Raji (cell line): ENCODE measurements around the gene KRTAP9-4.
"Not testable (repeated sequence)": the region's sequence is repeated elsewhere in the genome, so short reads cannot be mapped to it uniquely, and the experiment has no call there.

Experiments
- POLR2A ChIP-seq: IDR thresholded peaks from 2 replicates; pipeline ENCODE4 v1.6.1; 2011; ENCODE audit warnings: low read depth, low read length, control low read depth; ENCODE audit not compliant: insufficient read depth

Gene KRTAP9-4

DNA sequence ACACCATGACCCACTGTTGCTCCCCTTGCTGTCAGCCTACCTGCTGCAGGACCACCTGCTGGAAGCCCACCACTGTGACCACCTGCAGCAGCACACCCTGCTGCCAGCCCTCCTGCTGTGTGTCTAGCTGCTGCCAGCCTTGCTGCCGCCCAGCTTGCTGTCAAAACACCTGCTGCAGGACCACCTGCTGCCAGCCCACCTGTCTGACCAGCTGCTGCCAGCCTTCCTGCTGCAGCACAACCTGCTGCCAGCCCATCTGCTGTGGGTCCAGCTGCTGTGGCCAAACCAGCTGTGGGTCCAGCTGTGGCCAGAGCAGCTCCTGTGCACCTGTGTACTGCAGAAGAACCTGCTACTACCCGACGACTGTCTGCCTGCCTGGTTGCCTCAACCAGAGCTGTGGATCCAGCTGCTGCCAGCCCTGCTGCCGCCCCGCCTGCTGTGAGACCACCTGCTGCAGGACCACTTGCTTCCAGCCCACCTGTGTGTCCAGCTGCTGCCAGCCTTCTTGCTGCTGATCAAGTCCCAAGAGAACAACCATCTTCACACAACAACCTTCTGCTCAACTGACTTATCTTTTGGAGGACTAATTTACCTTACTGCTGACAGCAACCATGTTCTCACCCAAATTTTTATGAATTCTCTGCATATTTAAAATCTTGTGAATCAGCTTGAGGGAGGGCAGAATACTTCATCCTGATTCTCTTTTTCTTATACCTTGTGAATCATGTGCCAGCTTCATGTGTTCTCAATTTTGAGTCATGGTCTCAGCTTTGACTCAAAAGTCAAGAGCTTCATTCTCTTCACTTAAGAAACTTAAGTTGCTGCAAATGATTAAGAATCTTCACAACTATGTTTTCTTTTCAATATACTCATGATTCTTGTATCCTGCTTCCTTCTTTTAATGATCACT lies 6.1 kb downstream of the KRTAP9-4 start, which contains the start of gene KRTAP9-9:
TSS of gene KRTAP9-9 (plus strand) at position 4 of the 910 bp plus-strand sequence.
- TF ChIP-seq POLR2A: not testable (repeated sequence)

DNA sequence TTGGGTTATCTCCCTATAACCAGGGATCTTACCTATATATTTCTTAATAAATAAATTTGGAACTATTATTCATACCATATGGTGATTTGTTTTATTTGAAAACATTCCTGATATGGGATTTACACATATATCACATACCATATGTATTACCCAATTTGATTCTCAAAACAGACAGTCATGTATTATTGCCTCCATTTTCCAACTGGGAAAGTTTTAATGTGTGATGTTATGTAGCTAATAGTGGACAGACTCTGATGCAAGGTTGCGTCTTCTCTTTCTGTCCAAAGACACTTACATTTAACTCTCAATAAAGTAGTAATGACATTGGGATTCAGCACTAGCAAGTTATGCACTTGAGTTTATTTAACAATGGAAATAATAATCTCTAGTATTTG lies 6.8 kb downstream of the KRTAP9-4 start:
- no peak for TF ChIP-seq POLR2A

DNA sequence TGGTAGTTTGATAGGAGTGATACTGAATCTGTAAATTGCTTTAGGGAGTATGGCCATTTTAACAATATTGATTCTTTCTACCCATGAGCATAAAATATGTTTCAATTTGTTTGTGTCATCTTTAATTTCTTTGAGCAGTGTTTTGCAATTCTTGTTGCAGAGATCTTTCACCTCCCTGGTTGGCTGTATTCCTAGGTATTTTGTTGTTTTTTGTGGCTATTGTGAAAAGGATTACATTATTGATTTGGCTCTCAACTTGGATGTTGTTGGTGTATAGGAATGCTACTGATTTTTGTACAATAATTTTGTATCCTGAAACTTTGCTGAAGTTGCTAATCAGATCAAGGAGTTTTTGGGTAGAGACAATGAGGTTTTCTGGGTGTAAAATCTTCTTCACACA lies 8.9 kb downstream of the KRTAP9-4 start:
- no peak for TF ChIP-seq POLR2A

DNA sequence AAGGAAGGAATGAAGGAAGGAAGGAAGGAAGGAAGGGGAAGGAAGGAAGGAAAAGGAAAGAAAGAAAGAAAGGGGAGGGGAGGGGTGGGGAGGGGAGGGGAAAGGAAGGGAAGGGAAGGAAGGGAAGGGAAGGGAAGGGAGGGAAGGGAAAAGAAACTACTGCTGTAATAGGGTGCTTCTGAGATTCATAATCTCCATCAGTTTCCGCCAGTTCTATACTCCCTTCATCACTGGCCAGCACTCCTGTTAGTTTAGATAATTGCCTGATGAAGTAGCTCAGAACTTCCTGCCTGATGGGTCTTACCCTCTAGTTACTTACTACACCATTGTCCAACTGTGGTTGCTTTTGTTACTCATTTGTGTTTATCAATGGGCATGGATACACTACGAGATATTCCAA lies 13.7 kb downstream of the KRTAP9-4 start:
- TF ChIP-seq POLR2A: no peak

DNA sequence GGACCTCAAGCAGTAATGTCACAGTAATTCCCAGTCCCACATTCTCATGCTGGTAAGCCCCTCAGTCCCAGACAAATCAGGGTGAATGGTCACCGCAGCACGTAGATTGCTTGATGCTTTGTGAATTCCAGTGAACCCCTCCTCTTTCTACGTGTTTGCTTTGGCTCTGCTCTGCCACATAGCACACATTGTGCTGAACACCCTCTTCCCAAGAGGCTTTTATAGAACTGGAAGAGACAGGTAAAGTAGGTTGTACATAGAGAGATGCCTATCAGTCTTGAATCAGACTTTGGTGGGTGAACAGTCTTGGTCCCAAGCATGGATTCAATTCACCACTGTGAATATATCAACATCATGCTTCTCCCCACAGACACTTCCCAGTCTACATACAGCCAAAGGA lies 15.1 kb downstream of the KRTAP9-4 start:
- no peak for TF ChIP-seq POLR2A

DNA sequence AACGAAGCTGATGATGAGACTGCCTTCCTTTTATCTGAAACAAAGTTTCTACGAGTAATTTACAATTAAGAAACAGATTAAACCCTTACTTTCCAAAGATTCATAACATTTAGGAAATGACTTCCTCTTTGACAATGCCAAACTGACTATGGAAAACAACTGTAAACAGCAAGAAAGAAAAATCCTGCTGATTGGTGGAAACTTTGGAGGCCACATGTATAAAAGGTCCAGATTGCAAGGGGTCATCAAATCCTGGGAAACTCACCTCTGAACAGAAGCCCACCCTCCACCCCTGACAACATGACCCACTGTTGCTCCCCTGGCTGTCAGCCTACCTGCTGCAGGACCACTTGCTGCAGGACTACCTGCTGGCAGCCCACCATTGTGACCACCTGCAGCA lies 15.6 kb downstream of the KRTAP9-4 start, which contains the start of gene KRTAP9-6:
TSS of gene KRTAP9-6 (plus strand) at position 301 of the 400 bp plus-strand sequence. CDS start at position 301, 0 bp downstream.
- no peak for TF ChIP-seq POLR2A

DNA sequence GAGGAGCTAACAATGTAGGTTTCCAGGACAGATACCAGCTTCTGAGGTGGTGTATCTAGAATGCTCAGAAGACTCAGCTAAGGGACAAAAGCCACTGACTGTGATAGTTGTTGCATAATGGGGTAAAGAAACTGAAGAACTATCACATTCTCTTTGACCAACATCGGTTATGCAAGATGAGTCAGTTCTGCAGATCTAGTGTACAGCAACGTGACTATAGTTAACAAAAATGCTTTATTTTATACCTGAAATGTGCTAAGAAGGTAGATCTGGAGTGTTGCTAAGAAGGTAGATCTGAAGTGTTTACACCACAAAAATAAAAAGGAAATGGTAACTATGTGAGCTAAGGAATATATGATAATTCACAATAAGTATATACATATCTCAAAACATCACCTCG lies 18.2 kb downstream of the KRTAP9-4 start:
- TF ChIP-seq POLR2A: no peak

DNA sequence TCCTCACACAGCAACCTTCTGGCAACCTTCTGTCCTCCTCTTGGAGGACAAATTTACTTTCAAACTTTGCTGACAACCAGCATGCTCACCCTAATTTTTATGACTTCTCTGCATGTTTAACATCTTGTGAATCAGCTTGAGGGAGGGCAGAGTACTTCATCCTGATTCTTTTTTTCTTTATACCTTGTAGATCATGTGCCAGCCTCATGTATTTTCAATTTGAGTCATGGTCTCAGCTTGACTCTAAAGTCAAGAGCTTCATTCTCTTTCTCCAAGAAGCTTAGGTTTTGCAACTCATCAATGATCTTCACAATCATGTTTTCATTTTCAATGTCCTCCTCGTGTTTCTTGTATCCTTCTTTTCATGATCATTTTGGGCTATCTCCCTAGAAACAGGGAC lies 22.4 kb downstream of the KRTAP9-4 start:
- no peak for TF ChIP-seq POLR2A

DNA sequence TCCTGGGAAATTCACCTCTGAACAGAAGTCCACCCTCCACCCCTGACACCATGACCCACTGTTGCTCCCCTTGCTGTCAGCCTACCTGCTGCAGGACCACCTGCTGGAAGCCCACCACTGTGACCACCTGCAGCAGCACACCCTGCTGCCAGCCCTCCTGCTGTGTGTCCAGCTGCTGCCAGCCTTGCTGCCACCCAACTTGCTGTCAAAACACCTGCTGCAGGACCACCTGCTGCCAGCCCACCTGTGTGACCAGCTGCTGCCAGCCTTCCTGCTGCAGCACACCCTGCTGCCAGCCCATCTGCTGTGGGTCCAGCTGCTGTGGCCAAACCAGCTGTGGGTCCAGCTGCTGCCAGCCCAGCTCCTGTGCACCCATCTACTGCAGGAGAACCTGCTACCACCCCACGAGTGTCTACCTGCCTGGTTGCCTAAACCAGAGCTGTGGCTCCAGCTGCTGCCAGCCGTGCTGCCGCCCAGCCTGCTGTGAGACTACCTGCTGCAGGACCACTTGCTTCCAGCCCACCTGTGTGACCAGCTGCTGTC lies 26.2 kb downstream of the KRTAP9-4 start, which contains the start of gene KRTAP9-7:
TSS of gene KRTAP9-7 (plus strand) at position 51 of the 543 bp plus-strand sequence. CDS start at position 51, 0 bp downstream.
- TF ChIP-seq POLR2A: not testable (repeated sequence)

DNA sequence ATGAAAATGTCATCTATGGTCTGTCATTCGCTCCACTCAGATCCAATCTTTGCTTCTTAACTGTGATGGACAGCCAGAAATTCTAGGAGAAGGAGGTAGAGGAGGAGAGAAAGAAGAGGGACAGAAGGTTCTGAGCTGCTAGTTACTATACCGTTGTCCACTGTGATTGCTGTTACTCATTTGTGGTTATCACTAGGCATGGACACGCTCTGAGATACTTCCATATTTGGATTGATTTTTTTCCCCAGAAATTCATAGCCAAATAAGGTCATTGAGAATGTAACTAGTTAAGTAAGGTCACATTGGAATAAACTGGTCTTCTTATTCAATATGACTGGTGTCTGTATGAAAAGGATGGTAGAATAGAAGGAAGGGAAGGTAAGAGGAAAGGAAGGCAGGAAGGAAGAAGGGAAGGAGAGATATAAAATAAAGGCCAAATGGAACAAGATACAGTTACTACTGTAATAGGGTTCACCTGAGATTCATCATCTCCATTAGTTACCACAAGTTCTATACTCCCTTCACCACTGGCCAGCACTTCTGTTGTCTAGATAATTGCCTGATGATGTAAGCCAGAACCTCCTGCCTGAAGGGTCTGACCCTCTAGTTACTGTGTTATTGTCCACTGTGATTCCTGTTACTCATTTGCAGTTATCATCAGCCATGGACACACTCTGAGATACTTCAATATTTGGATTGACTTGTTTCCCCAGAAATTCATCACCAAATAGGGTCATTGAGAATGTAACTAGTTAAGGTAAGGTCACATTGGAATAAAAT lies 28.9 kb downstream of the KRTAP9-4 start:
- TF ChIP-seq POLR2A: no peak

DNA sequence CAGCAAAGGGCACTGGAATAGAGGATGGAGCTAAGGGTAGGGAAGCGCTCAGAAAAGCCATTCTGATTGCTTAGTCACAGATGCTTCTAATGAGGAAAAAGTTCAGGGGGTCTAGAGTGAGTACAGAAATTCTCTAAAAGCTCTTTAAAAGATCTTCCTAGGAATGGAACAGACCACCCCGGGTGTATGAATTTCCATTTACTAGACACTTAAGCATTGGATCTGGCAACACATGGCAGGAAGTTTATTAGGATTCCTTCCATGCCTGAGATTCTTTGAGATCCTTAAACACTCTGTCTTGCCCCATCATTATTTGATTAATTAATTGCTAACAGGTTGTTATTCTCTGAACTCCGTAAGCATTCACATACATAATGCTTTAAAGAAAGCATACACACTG lies 34.6 kb downstream of the KRTAP9-4 start:
- no peak for TF ChIP-seq POLR2A

DNA sequence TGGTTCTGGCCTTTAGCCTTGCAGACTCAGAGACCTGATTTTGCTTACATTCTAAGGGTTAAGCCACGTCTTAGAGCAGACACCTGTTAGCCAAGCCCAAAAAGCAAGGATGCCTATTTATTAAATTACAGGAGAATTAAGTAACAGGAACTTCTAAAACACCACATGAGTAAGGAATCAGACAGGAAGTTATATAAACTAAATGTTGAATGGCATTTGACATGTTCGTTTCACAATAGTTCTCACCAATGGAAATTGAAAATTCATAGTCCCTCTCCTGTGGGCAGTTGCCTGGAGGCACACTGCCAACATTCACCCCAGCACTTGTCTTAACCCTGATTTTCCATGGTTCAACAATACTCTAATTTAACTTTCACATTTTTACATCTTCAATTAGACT lies 35.1 kb downstream of the KRTAP9-4 start:
- TF ChIP-seq POLR2A: no peak

DNA sequence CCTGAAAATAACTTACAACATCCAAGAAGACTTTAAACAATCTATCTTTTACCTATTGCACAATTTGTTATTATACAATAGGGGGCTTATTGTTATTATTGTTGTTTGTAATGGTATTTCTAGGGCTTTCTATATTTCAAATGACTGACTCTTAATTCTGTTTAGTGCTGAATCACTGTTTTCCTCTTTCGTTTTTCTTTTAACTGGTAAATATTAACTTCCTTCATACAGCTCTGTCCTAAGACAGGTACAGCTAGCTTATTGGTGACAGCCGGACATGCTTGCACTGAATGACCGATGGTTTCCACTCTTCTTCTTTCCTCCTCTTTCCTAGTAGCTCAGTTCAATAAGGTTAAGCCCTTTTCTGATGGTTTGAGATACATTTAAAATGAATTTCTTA lies 37.6 kb downstream of the KRTAP9-4 start:
- no peak for TF ChIP-seq POLR2A

DNA sequence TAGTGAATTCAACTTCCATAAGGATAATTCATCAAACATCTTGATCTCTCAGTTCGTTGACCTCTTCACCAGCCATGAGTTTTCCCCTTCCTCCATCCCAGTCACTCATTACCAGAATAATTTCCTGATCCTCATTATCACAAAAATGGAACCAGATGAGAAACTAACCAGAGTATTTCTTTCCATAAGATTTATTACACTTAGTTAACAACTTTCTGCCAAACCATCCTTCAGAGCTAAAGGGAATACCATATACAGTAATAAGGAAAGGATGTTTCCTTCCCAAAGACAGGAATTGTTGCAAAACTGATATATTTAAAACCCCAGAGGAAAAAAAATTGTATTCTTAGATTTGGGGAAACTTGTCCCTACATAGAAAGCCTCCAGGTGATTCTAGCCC lies 44.5 kb downstream of the KRTAP9-4 start:
- no peak for TF ChIP-seq POLR2A

DNA sequence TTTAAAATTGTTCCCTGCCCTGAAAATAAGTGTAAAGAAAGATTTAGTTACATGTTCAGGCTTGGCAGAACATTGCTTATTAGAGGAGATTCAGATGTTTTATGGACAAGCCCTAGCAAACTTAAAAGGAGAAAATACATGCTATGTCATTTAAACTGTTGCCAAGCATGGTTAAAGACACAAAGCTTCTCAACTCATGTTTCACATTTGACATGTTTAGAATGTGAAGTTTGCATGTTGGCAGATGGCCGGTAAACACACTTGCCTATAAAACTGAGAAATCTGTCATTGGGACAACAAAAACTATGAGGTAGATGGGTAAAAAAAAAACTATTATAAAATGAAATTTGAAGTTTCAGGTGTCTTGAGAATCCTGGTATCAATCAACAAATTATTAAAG lies 47.4 kb downstream of the KRTAP9-4 start:
- no peak for TF ChIP-seq POLR2A
